Camera-type eye (tissue), 1 donor: ENCODE data around the gene TMEM132E. TPM values are rescaled to one million over a fixed set of nuclear protein-coding genes. Genes with fewer than 3 reads are reported as not detected.

Source experiments
- total RNA-seq: library from RNA; depleted of rRNA; stranded (reverse); fragments of >200 nt; gene quantifications from one replicate; pipeline ENCODE4 v1.2.3, GENCODE V29; 2014

TMEM132E gene, protein sequence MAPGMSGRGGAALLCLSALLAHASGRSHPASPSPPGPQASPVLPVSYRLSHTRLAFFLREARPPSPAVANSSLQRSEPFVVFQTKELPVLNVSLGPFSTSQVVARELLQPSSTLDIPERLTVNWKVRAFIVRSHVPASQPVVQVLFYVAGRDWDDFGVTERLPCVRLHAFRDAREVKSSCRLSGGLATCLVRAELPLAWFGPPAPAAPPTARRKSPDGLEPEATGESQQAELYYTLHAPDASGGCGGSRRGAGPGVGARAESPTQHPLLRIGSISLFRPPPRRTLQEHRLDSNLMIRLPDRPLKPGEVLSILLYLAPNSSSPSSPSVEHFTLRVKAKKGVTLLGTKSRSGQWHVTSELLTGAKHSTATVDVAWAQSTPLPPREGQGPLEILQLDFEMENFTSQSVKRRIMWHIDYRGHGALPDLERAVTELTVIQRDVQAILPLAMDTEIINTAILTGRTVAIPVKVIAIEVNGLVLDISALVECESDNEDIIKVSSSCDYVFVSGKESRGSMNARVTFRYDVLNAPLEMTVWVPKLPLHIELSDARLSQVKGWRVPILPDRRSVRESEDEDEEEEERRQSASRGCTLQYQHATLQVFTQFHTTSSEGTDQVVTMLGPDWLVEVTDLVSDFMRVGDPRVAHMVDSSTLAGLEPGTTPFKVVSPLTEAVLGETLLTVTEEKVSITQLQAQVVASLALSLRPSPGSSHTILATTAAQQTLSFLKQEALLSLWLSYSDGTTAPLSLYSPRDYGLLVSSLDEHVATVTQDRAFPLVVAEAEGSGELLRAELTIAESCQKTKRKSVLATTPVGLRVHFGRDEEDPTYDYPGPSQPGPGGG (N-terminal part only)
- total RNA-seq: 15.3 TPM

GRCh38 chr17:34579017-34579946, at the start of gene TMEM132E:
TSS of gene TMEM132E (plus strand) at chr17:34579582. CDS start at chr17:34581077, 1,495 bp downstream.

Other genes starting within 250 kb of the TMEM132E start
- not detected for gene CCL13, start 223.1 kb upstream of the TMEM132E start, total RNA-seq
- gene CCL1, start 216.3 kb upstream of the TMEM132E start, total RNA-seq: not detected